Stimulated activated CD8-positive, alpha-beta memory T cell treated with anti-CD3 and anti-CD28 coated beads, Interleukin-4, amount 100 ng/mL, for 1 hour (primary cell): Measurements from ENCODE around the gene GCLM.
A peak's percentile ranks its signal among the peaks of the same experiment; 100 is the strongest.
"Not testable (repeated sequence)": the region's sequence is repeated elsewhere in the genome, so short reads cannot be mapped to it uniquely, and the experiment has no call there.

Source experiments
- DNase-seq, 2 donors: peaks; one replicate each; pipeline ENCODE4 v3.0.0-alpha.2; 2020; ENCODE audit warnings: low read depth in 2 of 2, low spot score in 1 of 2

Gene GCLM

DNA sequence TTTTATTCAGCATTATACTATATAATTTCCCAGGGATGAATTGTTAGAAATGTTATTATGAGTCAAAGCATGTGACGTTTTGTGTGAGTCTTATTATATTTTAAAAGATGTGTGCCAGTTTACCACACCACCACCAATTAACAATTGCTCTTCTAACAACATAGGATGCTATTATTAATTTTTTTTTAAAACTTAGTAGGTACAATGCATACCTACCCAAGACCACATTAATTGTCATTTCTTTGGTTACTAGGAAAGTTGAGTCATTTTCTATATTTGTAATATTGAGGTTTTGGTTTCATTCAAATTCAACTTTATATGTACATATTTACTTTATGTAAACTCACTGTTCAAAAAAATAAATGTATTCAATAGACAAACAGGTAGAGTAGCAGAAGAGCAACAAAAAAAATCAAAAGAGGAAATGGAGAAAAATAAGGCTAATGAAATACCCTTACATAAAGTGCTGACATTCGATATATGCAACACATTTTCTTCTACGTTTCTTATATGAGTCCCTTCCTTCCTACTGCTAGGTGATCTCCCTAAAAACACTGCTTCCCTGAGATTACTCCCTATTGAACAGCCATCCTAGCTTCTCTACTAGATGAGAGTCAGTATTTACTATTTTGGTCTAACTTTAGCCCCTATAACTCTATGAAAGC, 9.6 kb downstream of the GCLM start:
- no peak for DNase-seq

DNA sequence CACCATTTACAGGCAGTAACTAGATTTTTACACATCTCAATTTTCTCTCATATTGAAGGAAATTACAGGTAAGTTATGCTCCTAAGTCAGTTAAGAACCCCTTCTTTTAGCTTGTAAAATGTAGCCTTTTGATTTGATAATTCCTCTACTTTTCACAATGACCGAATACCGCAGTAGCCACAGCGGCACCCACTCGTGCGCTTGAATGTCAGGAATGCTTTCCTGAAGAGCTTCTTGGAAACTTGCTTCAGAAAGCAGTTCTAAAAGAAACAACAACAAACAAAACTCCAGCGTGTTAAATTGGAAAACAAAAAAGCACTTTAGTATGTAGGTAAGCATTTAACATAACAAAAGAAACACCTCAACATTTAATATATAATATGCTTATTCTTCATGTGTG, 20.3 kb downstream of the GCLM start:
- no peak for DNase-seq

DNA sequence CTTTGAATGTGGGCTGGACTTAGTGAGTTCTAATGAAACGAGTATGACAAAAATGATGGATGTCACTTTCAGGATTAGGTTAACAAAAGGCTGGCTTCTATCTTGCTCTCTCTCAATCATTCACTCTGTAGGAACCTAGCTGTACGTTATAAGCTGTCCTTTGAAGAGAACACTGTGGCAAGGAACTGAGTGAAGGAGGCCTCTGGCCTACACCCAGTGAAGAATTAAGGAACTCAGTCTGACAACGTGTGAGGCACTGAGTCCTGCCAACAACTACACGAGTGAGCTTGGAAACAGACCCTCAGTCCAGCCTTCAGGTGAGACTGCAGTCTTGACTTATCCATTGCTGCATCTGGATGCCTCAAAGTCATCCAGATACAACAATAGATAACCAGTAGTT, 27.0 kb downstream of the GCLM start:
- no peak for DNase-seq

DNA sequence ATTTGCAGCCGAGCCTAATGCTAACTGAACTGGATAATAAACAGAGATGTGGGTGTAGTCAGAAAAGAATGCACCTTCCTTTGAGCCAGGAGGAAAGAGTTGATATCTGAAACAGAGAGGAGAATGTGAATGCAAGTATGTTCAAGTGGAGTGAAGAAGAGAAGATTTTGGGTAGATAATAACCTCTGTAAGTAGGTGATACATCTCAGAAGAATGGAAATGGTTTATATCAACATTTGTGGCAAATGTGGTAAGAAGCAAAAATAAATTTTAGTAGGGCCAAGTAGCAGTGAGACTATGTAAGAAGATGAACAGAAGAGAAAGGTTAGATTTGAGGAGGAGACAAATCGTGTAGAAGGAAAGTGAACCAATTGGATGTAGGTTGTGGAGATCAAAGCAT, 28.5 kb downstream of the GCLM start:
- DNase-seq: no peak

- DNase-seq: peak; percentile 74 to 81
Measured at GRCh38 chr1:93878889-93879586, 30.2 kb downstream of the GCLM start, which contains the start of gene DNTTIP2. Gene DNTTIP2 (minus strand): TSS chr1:93879206. CDS start chr1:93879148, 58 bp downstream.

- DNase-seq: peak; percentile 45 to 60
Measured at GRCh38 chr1:93878501-93878888, 30.7 kb downstream of the GCLM start.

DNA sequence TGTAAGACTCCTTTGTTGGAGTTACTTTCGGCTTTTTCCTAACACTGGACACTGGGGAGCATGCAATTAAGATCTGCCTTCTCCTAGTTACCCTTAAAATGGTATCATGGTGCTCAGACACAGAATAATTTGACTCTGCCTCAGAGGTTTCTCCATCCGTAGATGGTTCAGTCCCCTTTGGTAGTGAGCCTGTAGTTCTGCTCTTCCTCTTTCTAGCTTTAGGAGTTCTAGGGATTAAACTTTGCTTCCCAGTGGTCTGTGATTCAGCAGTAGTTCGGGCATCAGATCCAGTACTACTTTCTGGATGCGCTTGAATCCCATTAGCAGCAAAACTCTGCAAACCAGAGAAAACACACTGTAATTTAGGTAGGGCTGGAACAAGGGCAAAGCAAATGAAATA, 31.7 kb downstream of the GCLM start:
- no peak for DNase-seq

DNA sequence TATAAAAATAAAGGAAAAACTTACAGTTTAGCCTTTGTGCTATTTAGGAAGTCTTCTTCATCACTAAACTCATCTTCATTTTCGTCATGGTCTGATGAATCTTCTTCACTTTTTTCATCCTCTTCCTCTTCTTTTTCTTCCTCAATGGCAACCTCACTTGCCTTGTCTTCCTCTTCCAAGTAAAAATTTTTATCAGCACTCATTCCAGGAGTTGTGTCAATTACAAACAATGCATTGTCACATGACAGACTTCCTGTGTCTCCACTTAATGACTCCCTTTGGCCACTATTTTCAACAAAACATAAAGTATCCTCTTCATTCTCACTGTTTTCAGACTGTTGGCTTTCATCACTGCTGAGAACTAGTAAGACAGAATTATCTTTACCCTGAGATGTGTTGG, 33.0 kb downstream of the GCLM start:
- DNase-seq: no peak

GRCh38 chr1:93874025-93874651, 35.1 kb downstream of the GCLM start:
- no peak for DNase-seq

DNA sequence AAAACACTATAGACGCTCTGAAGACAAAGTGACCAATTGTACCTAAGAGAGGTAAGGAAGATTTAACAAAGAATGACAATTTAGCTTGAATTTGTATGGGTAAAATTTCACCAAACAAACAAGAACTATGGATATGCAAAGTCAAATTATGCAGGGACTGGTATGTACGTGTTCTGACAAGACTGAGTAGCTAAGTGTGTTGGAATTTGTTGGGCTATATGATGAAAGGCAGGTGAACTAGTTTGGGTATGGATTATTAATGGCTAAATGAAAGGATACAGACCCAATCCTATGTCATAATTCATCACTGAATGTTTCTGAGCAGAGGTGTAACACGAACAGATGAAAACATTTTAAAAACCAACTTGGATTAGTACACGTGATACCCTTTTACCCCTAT, 37.9 kb downstream of the GCLM start:
- no peak for DNase-seq

DNA sequence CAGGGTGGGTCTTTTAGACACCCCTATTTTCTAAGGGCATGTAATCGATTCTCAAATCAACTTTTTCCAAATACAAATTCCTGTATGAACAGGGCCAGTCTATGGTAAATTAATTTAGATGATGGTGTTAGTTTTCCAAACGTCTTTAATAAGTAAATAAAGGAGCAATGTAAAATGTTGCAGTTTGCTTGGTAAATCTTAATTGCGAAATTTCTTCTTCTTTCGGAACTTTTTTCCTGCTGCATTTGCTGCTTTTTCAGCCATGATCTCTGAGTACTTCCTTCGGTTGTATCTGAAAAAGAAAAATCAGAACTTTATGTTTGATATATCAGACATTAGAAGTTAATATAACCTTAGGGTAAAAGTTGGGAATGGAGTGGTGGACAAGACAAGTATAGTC, 39.6 kb downstream of the GCLM start:
- no peak for DNase-seq

DNA sequence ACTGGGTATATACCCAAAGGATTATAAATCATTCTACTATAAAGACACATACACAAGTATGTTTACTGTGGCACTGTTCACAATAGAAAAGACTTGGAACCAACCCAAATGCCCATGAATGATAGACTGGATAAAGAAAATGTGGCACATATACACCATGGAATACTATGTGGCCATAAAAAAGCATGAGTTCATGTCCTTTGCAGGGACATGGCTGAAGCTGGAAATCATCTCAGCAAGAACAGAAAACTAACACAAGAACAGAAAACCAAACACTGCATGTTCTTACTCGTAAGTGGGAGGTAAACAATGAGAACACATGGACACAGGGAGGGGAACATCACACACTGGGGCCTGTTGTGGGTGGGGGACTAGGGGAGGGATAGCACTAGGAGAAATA, 40.7 kb downstream of the GCLM start:
- DNase-seq: not testable (repeated sequence)

DNA sequence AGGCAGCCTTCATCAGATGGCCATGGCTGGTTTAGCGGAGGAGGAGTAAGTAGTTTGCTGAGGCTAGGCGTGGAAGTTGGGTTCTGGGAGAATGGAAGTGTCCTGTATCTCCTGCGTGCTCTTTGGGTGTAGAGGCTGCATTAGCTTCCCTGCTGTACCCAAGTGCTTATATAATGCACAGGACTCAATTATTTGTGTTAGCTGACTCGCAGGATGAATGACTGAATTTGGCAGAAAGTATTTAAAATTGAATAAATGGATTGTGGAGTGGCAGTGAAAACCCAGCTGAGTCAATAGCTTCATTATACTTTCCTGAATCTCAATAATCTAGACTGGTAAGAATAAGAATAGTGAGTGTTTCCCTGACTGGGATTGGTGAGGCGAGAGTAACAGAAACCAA, 44.0 kb downstream of the GCLM start:
- no peak for DNase-seq

DNA sequence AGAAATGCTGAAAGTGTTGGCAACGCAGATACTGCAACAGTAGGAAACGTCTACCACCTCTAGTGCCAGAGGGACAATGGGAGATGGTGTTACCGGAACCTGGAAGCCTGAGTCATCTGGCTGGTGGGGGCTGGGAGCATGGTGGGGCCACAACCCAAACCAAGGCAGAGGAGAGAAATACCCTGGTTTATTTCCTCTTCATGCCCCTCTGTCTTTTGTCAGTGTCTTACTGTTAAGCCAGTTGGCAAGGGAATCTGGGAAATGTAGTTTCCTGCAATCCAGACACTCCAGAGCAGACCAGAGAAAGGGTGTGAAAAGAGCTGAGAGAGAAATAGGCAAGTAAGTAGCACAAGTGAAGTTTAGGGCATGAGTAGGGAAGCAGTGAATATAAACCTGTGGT, 45.1 kb downstream of the GCLM start:
- no peak for DNase-seq

DNA sequence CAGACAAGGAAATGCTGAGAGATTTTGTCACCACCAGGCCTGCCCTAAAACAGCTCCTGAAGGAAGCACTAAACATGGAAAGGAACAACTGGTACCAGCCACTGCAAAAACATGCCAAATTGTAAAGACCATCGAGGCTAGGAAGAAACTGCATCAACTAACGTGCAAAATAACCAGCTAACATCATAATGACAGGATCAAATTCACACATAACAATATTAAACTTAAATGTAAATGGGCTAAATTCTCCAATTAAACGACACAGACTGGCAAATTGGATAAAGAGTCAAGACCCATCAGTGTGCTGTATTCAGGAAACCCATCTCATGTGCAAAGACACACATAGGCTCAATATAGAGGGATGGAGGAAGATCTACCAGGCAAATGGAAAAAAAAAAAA, 51.6 kb downstream of the GCLM start:
- not testable (repeated sequence) for DNase-seq

- not testable (repeated sequence) for DNase-seq
Measured at GRCh38 chr1:93855983-93856382, 53.2 kb downstream of the GCLM start.

GRCh38 chr1:93853940-93854339, 55.3 kb downstream of the GCLM start:
- no peak for DNase-seq

DNA sequence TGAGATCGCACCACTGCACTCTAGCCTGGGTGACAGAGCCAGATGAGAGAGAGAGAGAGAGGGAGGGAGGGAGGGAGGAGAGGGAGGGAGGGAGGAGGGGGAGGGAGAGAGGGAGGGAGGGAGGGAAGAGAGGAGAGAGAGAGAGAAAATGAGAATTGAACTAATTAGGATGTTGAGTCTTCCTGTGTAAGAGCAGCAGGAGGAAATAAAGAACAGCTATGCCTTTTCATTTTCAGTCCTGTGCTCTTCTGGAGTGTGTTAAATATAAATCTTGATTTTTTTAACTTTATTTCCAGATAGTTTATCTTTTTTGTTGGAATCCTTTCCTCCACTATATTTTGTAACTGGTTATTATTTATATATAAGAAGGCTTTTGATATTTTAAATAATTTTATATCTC, 57.4 kb downstream of the GCLM start:
- no peak for DNase-seq

- DNase-seq: no peak
Measured at GRCh38 chr1:93851327-93851712, 57.9 kb downstream of the GCLM start.

DNA sequence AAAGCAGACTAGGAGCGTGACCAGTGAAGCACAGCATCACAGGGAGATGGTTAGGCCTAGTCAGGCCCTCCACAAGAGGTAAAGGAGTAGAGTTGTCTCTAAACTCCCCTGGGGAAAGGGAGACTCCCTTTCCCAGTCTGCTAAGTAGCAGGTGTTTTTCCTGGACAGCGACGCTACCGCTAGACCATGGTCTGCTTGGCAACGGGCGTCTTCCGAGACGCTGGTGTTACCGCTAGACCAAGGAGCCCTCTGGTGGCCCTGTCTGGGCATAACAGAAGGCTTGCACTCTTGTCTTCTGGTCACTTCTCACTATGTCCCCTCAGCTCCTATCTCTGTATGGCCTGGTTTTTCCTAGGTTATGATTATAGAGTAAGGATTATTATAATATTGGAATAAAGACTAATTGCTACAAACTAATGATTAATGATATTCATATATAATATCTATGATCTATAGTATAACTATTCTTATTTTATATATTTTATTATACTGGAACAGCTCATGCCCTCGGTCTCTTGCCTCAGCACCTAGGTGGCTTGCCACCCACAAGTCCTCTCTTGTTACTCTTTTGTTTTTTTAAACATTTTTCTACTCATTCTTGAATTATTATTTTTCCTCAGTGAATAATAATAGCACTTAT, 58.4 kb downstream of the GCLM start:
- DNase-seq: peak in 1 of 2 donors; percentile 29

- DNase-seq: no peak
Measured at GRCh38 chr1:93848350-93848883, 60.8 kb downstream of the GCLM start.

DNA sequence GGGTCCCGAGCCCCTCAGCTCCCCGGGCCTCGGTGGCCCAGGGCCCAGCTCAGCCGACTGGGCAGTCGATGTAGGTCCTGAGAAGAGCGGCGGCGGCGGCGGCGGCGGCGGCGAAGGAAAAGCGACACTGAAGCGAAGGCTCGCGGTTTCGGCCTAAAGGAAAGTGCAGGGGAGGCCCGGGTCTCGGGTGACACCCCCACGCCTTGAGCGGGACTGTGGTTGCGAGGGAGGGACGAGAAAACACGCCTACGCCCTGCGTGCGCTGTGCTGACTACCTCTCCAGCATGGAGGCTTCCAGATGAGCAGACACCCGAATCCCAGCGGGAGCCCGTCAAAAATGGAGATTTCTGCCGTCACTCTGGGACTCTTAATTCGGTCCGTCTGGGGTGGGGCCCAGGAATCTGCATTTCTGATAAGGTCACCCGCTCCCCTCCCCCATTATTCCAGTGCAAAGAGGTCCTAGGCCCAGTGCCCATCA, 61.4 kb downstream of the GCLM start:
- DNase-seq: peak; percentile 34 to 53
